Measurements from ENCODE around the gene ZIC1. TPM values are rescaled to one million over a fixed set of nuclear protein-coding genes. Genes with fewer than 3 reads are reported as not detected.

Gene ZIC1
- total RNA-seq, 2 experiments from 2014 or later, result not detected

- DNase-seq (no peak), ATAC-seq (no peak)
- H3K4me1 Mint-ChIP-seq (ENCODE audit: low read depth), result peaks cover 6% of the 10 kb centered on the region
- no peak overlapping the region for H3K27ac Mint-ChIP-seq
- H3K4me3 Mint-ChIP-seq, result no peak overlapping the region
- intact Hi-C loops (cut with micrococcal nuclease), result no loop called here
- H3K27me3 Mint-ChIP-seq, result peaks cover 65% of the 10 kb centered on the region
- ChIA-PET CTCF (no interaction called here), POLR2A (no interaction called here)
- H3K9me3 Mint-ChIP-seq, result peaks cover 4% of the 10 kb centered on the region
- H3K36me3 Mint-ChIP-seq (ENCODE audit: low read depth), result peaks cover 12% of the 10 kb centered on the region
- TF ChIP-seq, protein P1, sequence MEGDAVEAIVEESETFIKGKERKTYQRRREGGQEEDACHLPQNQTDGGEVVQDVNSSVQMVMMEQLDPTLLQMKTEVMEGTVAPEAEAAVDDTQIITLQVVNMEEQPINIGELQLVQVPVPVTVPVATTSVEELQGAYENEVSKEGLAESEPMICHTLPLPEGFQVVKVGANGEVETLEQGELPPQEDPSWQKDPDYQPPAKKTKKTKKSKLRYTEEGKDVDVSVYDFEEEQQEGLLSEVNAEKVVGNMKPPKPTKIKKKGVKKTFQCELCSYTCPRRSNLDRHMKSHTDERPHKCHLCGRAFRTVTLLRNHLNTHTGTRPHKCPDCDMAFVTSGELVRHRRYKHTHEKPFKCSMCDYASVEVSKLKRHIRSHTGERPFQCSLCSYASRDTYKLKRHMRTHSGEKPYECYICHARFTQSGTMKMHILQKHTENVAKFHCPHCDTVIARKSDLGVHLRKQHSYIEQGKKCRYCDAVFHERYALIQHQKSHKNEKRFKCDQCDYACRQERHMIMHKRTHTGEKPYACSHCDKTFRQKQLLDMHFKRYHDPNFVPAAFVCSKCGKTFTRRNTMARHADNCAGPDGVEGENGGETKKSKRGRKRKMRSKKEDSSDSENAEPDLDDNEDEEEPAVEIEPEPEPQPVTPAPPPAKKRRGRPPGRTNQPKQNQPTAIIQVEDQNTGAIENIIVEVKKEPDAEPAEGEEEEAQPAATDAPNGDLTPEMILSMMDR (IDR thresholded peaks at IDR 0.05), result no peak
Measured at GRCh38 chr3:147403511-147403910, 5.7 kb upstream of the ZIC1 start.

DNA sequence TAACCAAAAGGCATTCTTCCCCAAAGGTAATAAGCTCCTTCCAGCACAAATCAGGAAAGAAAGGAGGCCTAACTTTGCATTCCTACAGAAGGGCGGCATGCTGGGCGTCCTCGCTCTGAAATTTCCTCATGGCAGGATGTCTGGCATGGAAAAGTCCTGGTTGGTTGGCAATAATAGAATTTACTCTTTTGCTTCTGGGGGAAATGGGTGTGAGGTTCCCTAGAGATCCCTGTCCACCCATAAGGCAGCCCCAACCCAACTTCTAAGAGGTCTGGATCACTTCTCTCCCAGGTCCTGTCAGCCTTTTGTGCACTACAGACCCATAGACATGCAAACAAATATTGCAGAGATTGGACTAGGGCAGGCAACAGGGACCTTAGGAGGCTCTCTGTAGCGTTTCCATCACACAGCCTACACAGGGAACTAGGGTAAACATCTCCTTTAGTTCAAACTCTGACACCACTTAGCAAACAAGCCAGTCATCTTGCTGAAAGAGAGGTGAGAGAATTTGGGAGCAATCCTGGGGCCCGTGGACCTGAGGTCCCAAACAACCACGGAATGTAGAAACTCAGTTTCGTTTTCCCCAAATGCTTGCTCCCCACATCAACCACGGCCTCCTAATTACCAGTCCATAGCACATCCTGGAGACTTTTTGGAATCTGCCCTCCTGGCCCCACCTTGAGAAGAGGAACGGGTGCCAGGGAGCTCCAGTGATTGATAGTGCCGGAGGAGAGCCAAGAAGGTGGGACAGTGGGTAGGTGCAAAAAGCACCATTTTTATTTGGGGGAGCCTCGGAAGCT, 5.0 kb upstream of the ZIC1 start:
- POLR2A ChIA-PET, result no interaction called here
- H3K36me3 Mint-ChIP-seq (ENCODE audit: low read depth), result peaks cover 15% of the 10 kb centered on the region
- peaks cover 67% of the 10 kb centered on the region for H3K27me3 Mint-ChIP-seq

DNA sequence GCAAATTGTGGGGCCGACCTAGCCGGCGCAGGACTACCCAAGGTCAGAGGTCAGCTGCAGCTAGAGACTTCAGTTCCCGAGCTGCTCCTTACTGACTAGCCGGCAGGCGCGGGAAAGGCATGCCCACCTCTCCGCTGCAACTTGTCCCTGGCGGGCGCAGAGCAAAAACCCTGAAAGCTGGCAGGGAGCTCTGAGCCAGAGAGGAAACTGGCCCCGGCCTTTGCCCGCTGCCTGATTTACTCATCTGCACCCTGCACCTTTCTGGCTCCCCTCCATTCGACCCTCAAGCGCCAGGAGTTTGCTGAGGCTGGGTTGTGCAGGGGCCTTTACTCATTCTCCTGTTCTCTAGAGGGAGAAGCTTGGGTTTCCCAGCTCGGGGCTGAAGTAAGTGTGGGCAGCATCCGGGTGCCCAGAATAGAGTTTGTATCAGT, 4.3 kb upstream of the ZIC1 start:
- TF ChIP-seq, protein P1 (IDR thresholded peaks at IDR 0.05), result no peak
- peaks cover 15% of the 10 kb centered on the region for H3K36me3 Mint-ChIP-seq (ENCODE audit: low read depth)
- no peak overlapping the region for H3K27ac Mint-ChIP-seq
- DNase-seq (no peak), ATAC-seq (no peak)
- ChIA-PET POLR2A (no interaction called here), CTCF (interaction anchor here (1.0 kb wide), 1 partner anchor 44 kb away, joined by 3 read pairs; no protein-coding TSS in a partner anchor)
- H3K4me3 Mint-ChIP-seq, result no peak overlapping the region
- peaks cover 2% of the 10 kb centered on the region for H3K9me3 Mint-ChIP-seq
- H3K27me3 Mint-ChIP-seq, result peaks cover 66% of the 10 kb centered on the region
- H3K4me1 Mint-ChIP-seq (ENCODE audit: low read depth), result peaks cover 12% of the 10 kb centered on the region
- intact Hi-C loops (cut with micrococcal nuclease), result no loop called here

More for the DNA sequence above, 5.0 kb upstream of the ZIC1 start:
- no peak overlapping the region for H3K4me3 Mint-ChIP-seq
- intact Hi-C loops (cut with micrococcal nuclease), result no loop called here
- H3K4me1 Mint-ChIP-seq (ENCODE audit: low read depth), result peaks cover 8% of the 10 kb centered on the region
- CTCF ChIA-PET, result interaction anchor here (1.0 kb wide), 1 partner anchor 43 kb away, joined by 3 read pairs; no protein-coding TSS in a partner anchor
- no peak for DNase-seq
- H3K27ac Mint-ChIP-seq, result no peak overlapping the region
- H3K9me3 Mint-ChIP-seq, result peaks cover 2% of the 10 kb centered on the region
- TF ChIP-seq, protein P1 (IDR thresholded peaks at IDR 0.05), result no peak
- no peak for ATAC-seq

- H3K4me1 Mint-ChIP-seq (ENCODE audit: low read depth), result peaks cover 12% of the 10 kb centered on the region
- H3K36me3 Mint-ChIP-seq (ENCODE audit: low read depth), result peaks cover 15% of the 10 kb centered on the region
- intact Hi-C loops (cut with micrococcal nuclease), result no loop called here
- DNase-seq, result no peak
- H3K27ac Mint-ChIP-seq, result no peak overlapping the region
- H3K27me3 Mint-ChIP-seq, result peaks cover 66% of the 10 kb centered on the region
- H3K9me3 Mint-ChIP-seq, result peaks cover 2% of the 10 kb centered on the region
- TF ChIP-seq, protein P1 (IDR thresholded peaks at IDR 0.05), result no peak
- ATAC-seq, result no peak
- ChIA-PET POLR2A (no interaction called here), CTCF (interaction anchor here (1.0 kb wide), 1 partner anchor 44 kb away, joined by 3 read pairs; no protein-coding TSS in a partner anchor)
- no peak overlapping the region for H3K4me3 Mint-ChIP-seq
Measured at GRCh38 chr3:147405231-147406027, 3.7 kb upstream of the ZIC1 start.
